ENCODE results near the gene SCYL2. TPM values are rescaled to one million over a fixed set of nuclear protein-coding genes. Genes with fewer than 3 reads are reported as not detected.
"Not testable (repeated sequence)": the region's sequence is repeated elsewhere in the genome, so short reads cannot be mapped to it uniquely, and the experiment has no call there.

SCYL2 gene
- total RNA-seq, 2 experiments from 2014 or later: 33.6 to 38.7 TPM

GRCh38 chr12:100290016-100290415 lies 23.0 kb downstream of the SCYL2 start:
- ATAC-seq (no peak), DNase-seq (no peak)
- H3K4me3 Mint-ChIP-seq: no peak overlapping the region
- no peaks in the 10 kb centered on the region for H3K9me3 Mint-ChIP-seq (ENCODE audit: insufficient read depth)
- peaks cover 13% of the 10 kb centered on the region for H3K36me3 Mint-ChIP-seq (ENCODE audit: low read depth)
- no peaks in the 10 kb centered on the region for H3K27me3 Mint-ChIP-seq (ENCODE audit: low read depth)
- ChIA-PET POLR2A (no interaction called here), CTCF (no interaction called here)
- H3K4me1 Mint-ChIP-seq (ENCODE audit: low read depth): no peaks in the 10 kb centered on the region
- no peak overlapping the region for H3K27ac Mint-ChIP-seq

GRCh38 chr12:100293017-100293416 lies 26.0 kb downstream of the SCYL2 start:
- CTCF ChIA-PET: no interaction called here
- H3K27ac Mint-ChIP-seq: no peak overlapping the region

GRCh38 chr12:100294366-100294765 lies 27.4 kb downstream of the SCYL2 start:
- DNase-seq; H3K27me3 Mint-ChIP-seq (ENCODE audit: low read depth); H3K4me3 Mint-ChIP-seq; H3K9me3 Mint-ChIP-seq (ENCODE audit: insufficient read depth); H3K27ac Mint-ChIP-seq; CTCF ChIA-PET; H3K4me1 Mint-ChIP-seq (ENCODE audit: low read depth); POLR2A ChIA-PET; ATAC-seq: not testable (repeated sequence)
- H3K36me3 Mint-ChIP-seq (ENCODE audit: low read depth): peaks cover 20% of the 10 kb centered on the region

More at GRCh38 chr12:100293017-100293416, 26.0 kb downstream of the SCYL2 start:
- Mint-ChIP-seq H3K4me3 (no peak overlapping the region), H3K9me3 (ENCODE audit: insufficient read depth) (no peaks in the 10 kb centered on the region), H3K4me1 (ENCODE audit: low read depth) (no peaks in the 10 kb centered on the region), H3K27me3 (ENCODE audit: low read depth) (no peaks in the 10 kb centered on the region), H3K36me3 (ENCODE audit: low read depth) (peaks cover 13% of the 10 kb centered on the region)
- DNase-seq (no peak), ATAC-seq (no peak)
- POLR2A ChIA-PET: no interaction called here

- H3K4me1 Mint-ChIP-seq (ENCODE audit: low read depth): no peaks in the 10 kb centered on the region
- H3K36me3 Mint-ChIP-seq (ENCODE audit: low read depth): peaks cover 34% of the 10 kb centered on the region
- peaks cover under 1% of the 10 kb centered on the region for H3K9me3 Mint-ChIP-seq (ENCODE audit: insufficient read depth)
- POLR2A ChIA-PET: no interaction called here
- DNase-seq: no peak
- H3K4me3 Mint-ChIP-seq: no peak overlapping the region
- no peak overlapping the region for H3K27ac Mint-ChIP-seq
- no peak for ATAC-seq
- H3K27me3 Mint-ChIP-seq (ENCODE audit: low read depth): no peaks in the 10 kb centered on the region
- CTCF ChIA-PET: interaction anchor here (1.6 kb wide), 1 partner anchor 109 kb away, joined by 4 read pairs; no protein-coding TSS in a partner anchor
Measured at GRCh38 chr12:100295764-100296555, 29.0 kb downstream of the SCYL2 start.

GRCh38 chr12:100302081-100302480 lies 35.1 kb downstream of the SCYL2 start:
- ATAC-seq: no peak
- ChIA-PET POLR2A (no interaction called here), CTCF (no interaction called here)

GRCh38 chr12:100303831-100304230 lies 36.9 kb downstream of the SCYL2 start:
- POLR2A ChIA-PET: no interaction called here
- Mint-ChIP-seq H3K4me3 (no peak overlapping the region), H3K27me3 (ENCODE audit: low read depth) (no peaks in the 10 kb centered on the region), H3K36me3 (ENCODE audit: low read depth) (peaks cover 69% of the 10 kb centered on the region), H3K9me3 (ENCODE audit: insufficient read depth) (peaks cover 21% of the 10 kb centered on the region), H3K27ac (no peak overlapping the region), H3K4me1 (ENCODE audit: low read depth) (peaks cover 6% of the 10 kb centered on the region)
- no peak for DNase-seq
- ATAC-seq: no peak
- CTCF ChIA-PET: no interaction called here

More at GRCh38 chr12:100302081-100302480, 35.1 kb downstream of the SCYL2 start:
- Mint-ChIP-seq H3K27ac (no peak overlapping the region), H3K4me3 (no peak overlapping the region), H3K36me3 (ENCODE audit: low read depth) (peaks cover 71% of the 10 kb centered on the region), H3K9me3 (ENCODE audit: insufficient read depth) (peaks cover 21% of the 10 kb centered on the region), H3K4me1 (ENCODE audit: low read depth) (peaks cover 6% of the 10 kb centered on the region), H3K27me3 (ENCODE audit: low read depth) (no peaks in the 10 kb centered on the region)
- DNase-seq: no peak

GRCh38 chr12:100304334-100304733 lies 37.4 kb downstream of the SCYL2 start:
- H3K4me3 Mint-ChIP-seq; CTCF ChIA-PET; POLR2A ChIA-PET; DNase-seq; H3K4me1 Mint-ChIP-seq (ENCODE audit: low read depth); ATAC-seq; H3K27me3 Mint-ChIP-seq (ENCODE audit: low read depth); H3K27ac Mint-ChIP-seq: not testable (repeated sequence)
- Mint-ChIP-seq H3K9me3 (ENCODE audit: insufficient read depth) (peaks cover 21% of the 10 kb centered on the region), H3K36me3 (ENCODE audit: low read depth) (peaks cover 67% of the 10 kb centered on the region)

GRCh38 chr12:100308138-100308537 lies 41.2 kb downstream of the SCYL2 start:
- POLR2A ChIA-PET; ATAC-seq; CTCF ChIA-PET; DNase-seq; H3K27me3 Mint-ChIP-seq (ENCODE audit: low read depth); H3K4me3 Mint-ChIP-seq; H3K4me1 Mint-ChIP-seq (ENCODE audit: low read depth); H3K27ac Mint-ChIP-seq: not testable (repeated sequence)
- Mint-ChIP-seq H3K9me3 (ENCODE audit: insufficient read depth) (peaks cover 13% of the 10 kb centered on the region), H3K36me3 (ENCODE audit: low read depth) (peaks cover 36% of the 10 kb centered on the region)

- POLR2A ChIA-PET: no interaction called here
Measured at GRCh38 chr12:100311317-100311716, 44.3 kb downstream of the SCYL2 start.

GRCh38 chr12:100317371-100317770 lies 50.4 kb downstream of the SCYL2 start:
- ChIA-PET CTCF (interaction anchor here (0.6 kb wide), 1 partner anchor 1759 kb away, joined by 3 read pairs; no protein-coding TSS in a partner anchor), POLR2A (no interaction called here)
- no peak overlapping the region for H3K27ac Mint-ChIP-seq
- no peaks in the 10 kb centered on the region for H3K4me1 Mint-ChIP-seq (ENCODE audit: low read depth)
- no peak for DNase-seq
- H3K27me3 Mint-ChIP-seq (ENCODE audit: low read depth): no peaks in the 10 kb centered on the region
- no peak overlapping the region for H3K4me3 Mint-ChIP-seq
- peaks cover 15% of the 10 kb centered on the region for H3K36me3 Mint-ChIP-seq (ENCODE audit: low read depth)
- no peak for ATAC-seq
- no peaks in the 10 kb centered on the region for H3K9me3 Mint-ChIP-seq (ENCODE audit: insufficient read depth)

More at GRCh38 chr12:100311317-100311716, 44.3 kb downstream of the SCYL2 start:
- Mint-ChIP-seq H3K27me3 (ENCODE audit: low read depth) (no peaks in the 10 kb centered on the region), H3K27ac (no peak overlapping the region), H3K36me3 (ENCODE audit: low read depth) (peaks cover 10% of the 10 kb centered on the region), H3K4me3 (no peak overlapping the region), H3K4me1 (ENCODE audit: low read depth) (no peaks in the 10 kb centered on the region), H3K9me3 (ENCODE audit: insufficient read depth) (no peaks in the 10 kb centered on the region)
- DNase-seq (no peak), ATAC-seq (no peak)
- CTCF ChIA-PET: no interaction called here

- ATAC-seq (no peak), DNase-seq (no peak)
- Mint-ChIP-seq H3K36me3 (ENCODE audit: low read depth) (peaks cover 19% of the 10 kb centered on the region), H3K27ac (no peak overlapping the region), H3K9me3 (ENCODE audit: insufficient read depth) (no peaks in the 10 kb centered on the region), H3K4me3 (no peak overlapping the region), H3K27me3 (ENCODE audit: low read depth) (no peaks in the 10 kb centered on the region), H3K4me1 (ENCODE audit: low read depth) (no peaks in the 10 kb centered on the region)
- POLR2A ChIA-PET: no interaction called here
- CTCF ChIA-PET: no interaction called here
Measured at GRCh38 chr12:100324498-100324897, 57.5 kb downstream of the SCYL2 start.

GRCh38 chr12:100326208-100326607 lies 59.2 kb downstream of the SCYL2 start:
- no peaks in the 10 kb centered on the region for H3K4me1 Mint-ChIP-seq (ENCODE audit: low read depth)
- peaks cover 25% of the 10 kb centered on the region for H3K36me3 Mint-ChIP-seq (ENCODE audit: low read depth)
- DNase-seq: no peak
- POLR2A ChIA-PET: no interaction called here
- H3K9me3 Mint-ChIP-seq (ENCODE audit: insufficient read depth): no peaks in the 10 kb centered on the region
- H3K27ac Mint-ChIP-seq: no peak overlapping the region
- CTCF ChIA-PET: interaction anchor here (1.1 kb wide), 1 partner anchor 93 kb away, joined by 3 read pairs; no protein-coding TSS in a partner anchor
- H3K27me3 Mint-ChIP-seq (ENCODE audit: low read depth): no peaks in the 10 kb centered on the region
- no peak overlapping the region for H3K4me3 Mint-ChIP-seq
- no peak for ATAC-seq

Data from activated CD8-positive, alpha-beta T cell treated with anti-CD3 and anti-CD28 coated beads, Interleukin-2, amount 10 ng/mL, durations not matched to agents 7 days and 5 days (primary cell).